ENCODE data around the gene PRR16. TPM values are rescaled to one million over a fixed set of nuclear protein-coding genes. Genes with fewer than 3 reads are reported as not detected.
A peak's percentile ranks its signal among the peaks of the same experiment; 100 is the strongest.
"Not testable (repeated sequence)": the region's sequence is repeated elsewhere in the genome, so short reads cannot be mapped to it uniquely, and the experiment has no call there.

The PRR16 gene
- polyA plus RNA-seq, 4 donors, result 2.2 to 7.4 (median 2.9) TPM

- no peak for DNase-seq (ENCODE audit: low read depth in 4 of 4, low spot score in 3 of 4)
Measured at GRCh38 chr5:120630550-120630949, 166.4 kb downstream of the PRR16 start.

GRCh38 chr5:120631611-120632010 is 167.5 kb downstream of the PRR16 start:
- DNase-seq (ENCODE audit: low read depth in 4 of 4, low spot score in 3 of 4), result no peak

GRCh38 chr5:120632430-120632829 is 168.3 kb downstream of the PRR16 start:
- no peak for DNase-seq (ENCODE audit: low read depth in 4 of 4, low spot score in 3 of 4)

GRCh38 chr5:120638449-120638848 is 174.3 kb downstream of the PRR16 start:
- no peak for DNase-seq (ENCODE audit: low read depth in 4 of 4, low spot score in 3 of 4)

GRCh38 chr5:120640778-120641177 is 176.7 kb downstream of the PRR16 start:
- DNase-seq (ENCODE audit: low read depth in 4 of 4, low spot score in 3 of 4), result no peak

- no peak for DNase-seq (ENCODE audit: low read depth in 4 of 4, low spot score in 3 of 4)
Measured at GRCh38 chr5:120644516-120644915, 180.4 kb downstream of the PRR16 start.

- peak in 1 of 4 donors; percentile 12 for DNase-seq (ENCODE audit: low read depth in 4 of 4, low spot score in 3 of 4)
Measured at GRCh38 chr5:120655828-120656435, 191.8 kb downstream of the PRR16 start.

- no peak for DNase-seq (ENCODE audit: low read depth in 4 of 4, low spot score in 3 of 4)
Measured at GRCh38 chr5:120657104-120657503, 193.0 kb downstream of the PRR16 start.

GRCh38 chr5:120677481-120677880 is 213.4 kb downstream of the PRR16 start:
- DNase-seq (ENCODE audit: low read depth in 4 of 4, low spot score in 3 of 4), result no peak

- no peak for DNase-seq (ENCODE audit: low read depth in 4 of 4, low spot score in 3 of 4)
Measured at GRCh38 chr5:120678279-120678678, 214.2 kb downstream of the PRR16 start.

- DNase-seq (ENCODE audit: low read depth in 4 of 4, low spot score in 3 of 4), result no peak
Measured at GRCh38 chr5:120682851-120683250, 218.8 kb downstream of the PRR16 start.

GRCh38 chr5:120683580-120683979 is 219.5 kb downstream of the PRR16 start:
- DNase-seq (ENCODE audit: low read depth in 4 of 4, low spot score in 3 of 4), result no peak

GRCh38 chr5:120684213-120684612 is 220.1 kb downstream of the PRR16 start:
- DNase-seq (ENCODE audit: low read depth in 4 of 4, low spot score in 3 of 4), result no peak

GRCh38 chr5:120684749-120685415 is 220.8 kb downstream of the PRR16 start:
- DNase-seq (ENCODE audit: low read depth in 4 of 4, low spot score in 3 of 4), result no peak

- no peak for DNase-seq (ENCODE audit: low read depth in 4 of 4, low spot score in 3 of 4)
Measured at GRCh38 chr5:120690621-120691407, 226.7 kb downstream of the PRR16 start.

- DNase-seq (ENCODE audit: low read depth in 4 of 4, low spot score in 3 of 4), result no peak
Measured at GRCh38 chr5:120692325-120692724, 228.2 kb downstream of the PRR16 start.

GRCh38 chr5:120695368-120695880 is 231.3 kb downstream of the PRR16 start:
- DNase-seq (ENCODE audit: low read depth in 4 of 4, low spot score in 3 of 4), result no peak

GRCh38 chr5:120697147-120697546 is 233.0 kb downstream of the PRR16 start:
- no peak for DNase-seq (ENCODE audit: low read depth in 4 of 4, low spot score in 3 of 4)

- DNase-seq (ENCODE audit: low read depth in 4 of 4, low spot score in 3 of 4), result not testable (repeated sequence)
Measured at GRCh38 chr5:120697670-120698327, 233.7 kb downstream of the PRR16 start.

GRCh38 chr5:120700653-120701052 is 236.6 kb downstream of the PRR16 start:
- not testable (repeated sequence) for DNase-seq (ENCODE audit: low read depth in 4 of 4, low spot score in 3 of 4)
